HCEC 1CT (cell line): ENCODE results near the gene GPR32.
"Not testable (repeated sequence)": the region's sequence is repeated elsewhere in the genome, so short reads cannot be mapped to it uniquely, and the experiment has no call there.

Experiments used
- DNase-seq: peaks from one replicate; pipeline ENCODE4 v3.0.0-alpha.2; 2017

The GPR32 gene

GRCh38 chr19:50770164-50770563, at the start of gene GPR32:
Gene GPR32, plus strand, starts transcription at chr19:50770464. Its CDS starts 137 bp downstream, at chr19:50770601.
- DNase-seq: not testable (repeated sequence)

- DNase-seq: peak; percentile 50
Measured at GRCh38 chr19:50720921-50721381, 49.3 kb upstream of the GPR32 start.

- DNase-seq: no peak
Measured at GRCh38 chr19:50721441-50722137, 48.7 kb upstream of the GPR32 start.

- no peak for DNase-seq
Measured at GRCh38 chr19:50722201-50723013, 47.9 kb upstream of the GPR32 start.

GRCh38 chr19:50723069-50723468, 47.2 kb upstream of the GPR32 start, which contains the start of gene CLEC11A:
Gene CLEC11A, plus strand, starts transcription at chr19:50723364. Its CDS starts 162 bp downstream, at chr19:50723526.
- peak; percentile 85 for DNase-seq

- DNase-seq: no peak
Measured at GRCh38 chr19:50723735-50724521, 46.3 kb upstream of the GPR32 start.

- DNase-seq: peak; percentile 99
Measured at GRCh38 chr19:50724522-50725217, 45.6 kb upstream of the GPR32 start.

- DNase-seq: no peak
Measured at GRCh38 chr19:50725218-50725910, 44.9 kb upstream of the GPR32 start.

GRCh38 chr19:50725911-50726230, 44.4 kb upstream of the GPR32 start:
- DNase-seq: no peak

- DNase-seq: no peak
Measured at GRCh38 chr19:50728084-50728737, 42.1 kb upstream of the GPR32 start.

- DNase-seq: no peak
Measured at GRCh38 chr19:50729894-50730293, 40.4 kb upstream of the GPR32 start.

GRCh38 chr19:50735869-50736268, 34.4 kb upstream of the GPR32 start:
- no peak for DNase-seq

- DNase-seq: no peak
Measured at GRCh38 chr19:50736338-50736737, 33.9 kb upstream of the GPR32 start.

GRCh38 chr19:50739132-50739913, 30.9 kb upstream of the GPR32 start:
- no peak for DNase-seq

- no peak for DNase-seq
Measured at GRCh38 chr19:50739914-50740426, 30.3 kb upstream of the GPR32 start.

GRCh38 chr19:50741179-50741933, 28.9 kb upstream of the GPR32 start:
- no peak for DNase-seq

- DNase-seq: no peak
Measured at GRCh38 chr19:50743537-50743936, 26.7 kb upstream of the GPR32 start.

- DNase-seq: no peak
Measured at GRCh38 chr19:50745221-50745620, 25.0 kb upstream of the GPR32 start.

GRCh38 chr19:50747141-50747540, 23.1 kb upstream of the GPR32 start:
- not testable (repeated sequence) for DNase-seq

- no peak for DNase-seq
Measured at GRCh38 chr19:50749490-50749889, 20.8 kb upstream of the GPR32 start.
